Measurements from ENCODE around the gene CCDC102A.
A peak's percentile ranks its signal among the peaks of the same experiment; 100 is the strongest.
"Not testable (repeated sequence)": the region's sequence is repeated elsewhere in the genome, so short reads cannot be mapped to it uniquely, and the experiment has no call there.

Gene CCDC102A

DNA sequence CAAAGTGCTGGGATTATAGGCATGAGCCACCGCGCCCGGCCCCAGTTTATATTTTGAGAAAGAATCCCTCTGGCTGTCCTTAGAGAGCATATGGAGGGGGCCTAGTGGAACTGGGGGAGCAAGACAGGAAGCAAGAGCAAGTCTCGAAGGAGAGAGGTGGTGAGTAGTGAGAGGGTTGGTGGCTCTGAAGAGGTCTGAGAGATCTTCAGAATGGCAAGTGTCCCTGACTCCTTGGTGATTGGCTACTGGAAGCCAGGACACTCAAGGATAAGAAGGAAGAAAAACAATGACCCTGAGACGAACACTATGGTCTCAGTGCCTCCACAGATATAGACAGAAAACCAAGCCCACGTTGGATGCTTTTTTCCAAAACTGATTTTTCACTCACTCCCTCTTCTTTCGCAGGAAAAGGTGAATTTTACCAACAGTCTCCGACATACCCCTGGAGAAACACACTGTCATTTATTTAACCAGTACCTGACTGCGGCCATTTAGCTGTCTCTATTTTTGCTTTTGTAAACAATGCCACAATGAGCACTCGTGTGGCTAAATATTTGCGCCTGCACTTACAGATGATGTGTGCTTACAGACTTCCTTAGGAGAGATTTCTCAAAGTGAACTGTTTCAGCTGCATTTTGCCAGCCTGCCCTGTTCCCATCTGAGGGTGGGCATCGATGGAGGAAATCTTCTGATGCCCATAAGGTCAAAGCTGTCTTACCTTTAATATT is 34.2 kb downstream of the CCDC102A start:
- DNase-seq (ENCODE audit: low read depth in 4 of 4, low spot score in 1 of 4), result no peak

DNA sequence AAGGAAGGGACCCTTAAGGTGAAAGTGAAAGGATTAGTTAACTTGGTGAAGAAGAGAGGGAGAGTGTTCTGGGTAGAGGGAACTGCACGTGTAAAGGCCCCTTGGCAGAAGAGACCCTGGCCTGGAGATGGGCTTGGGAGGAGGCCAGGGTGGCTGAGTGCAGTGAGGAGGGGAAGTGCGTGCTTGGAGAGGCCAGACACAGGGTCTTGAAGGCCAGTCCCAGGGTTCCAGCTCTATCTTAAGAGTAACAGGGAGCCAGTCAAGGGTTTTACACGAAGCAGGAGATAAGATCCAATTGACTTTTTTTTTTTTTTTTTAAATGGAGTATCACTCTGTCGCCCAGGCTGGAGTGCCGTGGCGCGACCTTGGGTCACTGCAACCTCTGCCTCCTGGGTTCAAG is 34.9 kb downstream of the CCDC102A start:
- no peak for DNase-seq (ENCODE audit: low read depth in 4 of 4, low spot score in 1 of 4)

DNA sequence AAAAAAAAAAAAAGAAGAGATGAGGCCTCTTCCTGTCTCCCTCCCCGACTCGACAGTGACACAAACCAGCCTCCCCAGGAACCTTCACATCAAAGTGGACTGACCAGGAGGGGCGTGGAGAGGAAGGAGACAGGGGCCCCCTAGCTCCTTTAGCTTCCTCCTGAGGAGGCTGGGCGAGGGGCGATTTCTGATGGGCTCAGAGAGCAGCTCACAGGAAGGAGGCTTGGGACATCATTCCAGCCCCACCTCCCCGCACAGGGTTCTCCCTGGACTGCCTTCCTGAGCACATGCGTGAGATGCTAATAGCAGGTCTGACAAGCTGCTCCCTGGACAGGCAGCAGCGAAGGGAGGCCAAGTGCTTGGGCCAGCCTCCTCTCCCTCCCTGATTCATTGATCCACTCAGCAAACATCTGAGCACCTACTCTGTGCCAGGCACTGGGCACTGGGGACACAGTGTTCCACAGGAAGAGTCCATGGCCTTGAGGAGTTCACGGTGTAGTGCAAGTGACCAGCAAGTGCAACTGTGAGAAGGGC is 35.7 kb downstream of the CCDC102A start:
- DNase-seq (ENCODE audit: low read depth in 4 of 4, low spot score in 1 of 4), result no peak

DNA sequence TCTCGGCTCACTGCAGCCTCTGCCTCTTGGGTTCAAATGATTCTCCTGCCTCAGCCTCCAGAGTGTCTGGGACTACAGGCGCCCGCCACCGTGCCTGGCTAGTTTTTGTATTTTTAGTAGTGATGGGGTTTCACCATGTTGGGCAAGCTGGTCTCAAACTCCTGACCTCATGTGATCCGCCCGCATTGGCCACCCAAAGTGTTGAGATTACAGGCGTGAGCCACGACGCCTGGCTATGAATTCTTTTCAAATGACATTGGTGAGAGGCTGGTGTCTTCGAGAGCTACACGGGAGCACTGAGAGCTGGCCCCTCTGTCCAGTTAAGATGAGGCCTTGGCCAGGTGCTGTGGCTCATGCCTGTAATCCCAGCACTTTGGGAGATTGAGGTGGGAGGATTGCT is 36.4 kb downstream of the CCDC102A start:
- not testable (repeated sequence) for DNase-seq (ENCODE audit: low read depth in 4 of 4, low spot score in 1 of 4)

DNA sequence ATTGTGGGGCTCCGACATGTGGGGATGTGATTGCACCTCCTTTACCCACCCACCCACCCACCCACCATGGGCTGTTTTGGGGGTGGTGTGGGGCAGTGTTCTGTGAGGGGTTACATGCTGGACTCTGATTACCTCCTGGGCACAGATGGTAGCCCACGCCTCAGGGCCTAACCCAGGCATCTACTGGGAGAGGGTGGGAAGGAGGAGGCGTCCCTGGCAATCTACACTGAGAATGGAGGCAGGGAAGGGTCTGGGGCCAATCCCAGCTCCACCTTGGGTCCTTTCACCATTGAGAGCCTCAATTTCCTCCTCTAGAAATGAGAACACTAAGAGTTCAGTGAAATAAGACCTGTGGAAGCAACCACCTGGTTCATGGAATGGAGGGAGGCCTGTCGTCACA is 38.3 kb downstream of the CCDC102A start:
- no peak for DNase-seq (ENCODE audit: low read depth in 4 of 4, low spot score in 1 of 4)

DNA sequence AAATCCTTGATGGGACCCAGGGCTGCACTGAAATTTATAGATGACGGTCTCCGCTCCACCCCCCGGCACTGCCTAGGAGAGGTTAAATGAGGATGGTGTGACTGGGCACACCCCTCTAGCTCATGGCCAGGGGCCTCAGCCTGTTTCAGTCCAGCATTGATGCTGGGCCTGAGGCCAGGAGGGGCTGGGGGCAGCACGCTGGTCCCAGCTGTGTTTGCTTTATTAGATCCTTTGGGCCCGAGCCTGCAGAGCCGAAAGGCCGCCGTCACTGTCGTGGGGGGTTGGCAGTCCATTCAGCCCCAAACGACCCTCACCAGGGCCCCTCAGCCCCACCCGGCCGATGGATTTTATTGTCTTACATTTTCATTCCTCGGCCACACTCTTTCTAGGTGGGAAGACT is 39.2 kb downstream of the CCDC102A start:
- DNase-seq (ENCODE audit: low read depth in 4 of 4, low spot score in 1 of 4), result no peak

DNA sequence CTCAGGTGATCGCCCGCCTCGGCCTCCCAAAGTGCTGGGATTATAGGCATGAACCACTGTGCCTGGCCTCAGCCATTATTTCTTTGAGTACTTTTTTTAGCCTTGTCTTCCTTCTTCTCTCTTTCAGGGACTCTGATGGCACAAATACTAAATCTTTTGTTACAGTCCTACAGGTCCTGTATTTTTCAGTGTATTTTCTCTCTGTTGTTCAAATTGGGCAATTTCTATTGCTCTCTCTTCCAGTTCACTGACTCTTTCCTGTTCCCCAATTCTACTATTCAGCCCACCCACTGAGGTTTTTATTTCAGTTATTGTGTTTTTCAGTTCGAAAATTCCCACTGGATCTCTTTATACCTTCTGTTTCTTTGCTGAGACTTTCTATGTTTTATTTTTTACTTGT is 42.6 kb downstream of the CCDC102A start:
- DNase-seq (ENCODE audit: low read depth in 4 of 4, low spot score in 1 of 4), result no peak

DNA sequence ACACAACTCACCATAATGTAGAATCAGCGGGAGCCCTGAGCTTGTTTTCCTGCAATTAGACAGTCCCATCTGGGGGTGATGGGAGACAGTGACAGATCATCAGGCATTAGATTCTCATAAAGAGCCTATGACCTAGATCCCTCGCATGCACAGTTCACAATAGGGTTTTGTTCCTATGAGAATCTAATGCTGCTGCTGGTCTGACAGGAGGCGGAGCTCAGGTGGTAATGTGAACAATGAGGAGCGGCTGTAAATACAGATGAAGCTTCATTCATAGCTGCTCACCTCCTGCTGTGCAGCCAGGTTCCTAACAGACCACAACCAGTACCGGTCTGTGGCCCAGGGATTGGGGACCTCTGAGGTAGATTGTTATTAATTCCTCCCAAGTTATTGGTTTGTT is 47.1 kb downstream of the CCDC102A start:
- DNase-seq (ENCODE audit: low read depth in 4 of 4, low spot score in 1 of 4), result no peak

DNA sequence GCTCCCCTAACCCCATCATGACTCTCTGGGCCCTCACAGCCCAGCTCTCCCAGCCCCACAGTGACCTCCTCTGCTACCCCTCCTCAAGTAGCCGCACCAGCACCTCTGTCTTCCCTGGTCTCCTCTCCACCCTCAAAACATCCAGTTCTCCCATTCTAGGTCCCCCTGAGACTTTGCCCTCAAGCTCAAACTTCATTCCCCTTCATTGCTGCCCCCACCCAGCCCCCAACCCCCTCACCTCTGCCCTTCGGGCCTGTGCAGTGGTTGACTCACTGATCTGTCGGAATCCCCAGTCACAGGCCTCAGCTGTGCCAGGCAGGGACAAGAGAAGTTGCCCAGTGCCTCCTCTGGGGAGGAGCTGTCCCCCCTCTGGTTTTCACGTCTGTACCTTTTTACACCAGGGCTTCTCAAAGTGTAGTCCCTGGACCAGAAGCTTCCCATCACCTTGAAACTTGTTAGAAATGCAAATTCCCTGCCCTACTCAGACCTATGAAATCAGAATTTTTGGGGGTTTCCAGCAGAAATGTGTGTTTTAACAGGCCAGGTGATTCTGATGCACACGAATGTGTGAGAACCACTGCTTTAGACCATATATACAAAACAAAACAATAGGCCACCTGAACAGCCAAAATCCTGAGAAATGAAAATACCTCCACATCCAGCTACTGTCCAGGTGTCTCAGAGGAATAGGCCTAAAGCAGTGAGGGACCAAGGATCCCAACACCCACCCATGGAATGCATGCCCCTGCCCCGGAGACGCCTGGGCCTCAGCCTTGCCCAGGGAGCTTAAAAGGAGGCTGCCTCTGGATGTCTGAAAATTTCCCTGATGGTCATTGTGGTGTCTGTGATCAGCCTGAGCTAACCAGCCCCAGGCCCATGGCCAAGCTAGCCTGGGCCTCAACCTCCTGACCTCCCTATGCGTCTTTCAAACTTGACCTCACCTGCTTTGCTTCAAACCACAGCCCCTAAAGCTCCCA is 49.2 kb downstream of the CCDC102A start:
- DNase-seq (ENCODE audit: low read depth in 4 of 4, low spot score in 1 of 4), result no peak

DNA sequence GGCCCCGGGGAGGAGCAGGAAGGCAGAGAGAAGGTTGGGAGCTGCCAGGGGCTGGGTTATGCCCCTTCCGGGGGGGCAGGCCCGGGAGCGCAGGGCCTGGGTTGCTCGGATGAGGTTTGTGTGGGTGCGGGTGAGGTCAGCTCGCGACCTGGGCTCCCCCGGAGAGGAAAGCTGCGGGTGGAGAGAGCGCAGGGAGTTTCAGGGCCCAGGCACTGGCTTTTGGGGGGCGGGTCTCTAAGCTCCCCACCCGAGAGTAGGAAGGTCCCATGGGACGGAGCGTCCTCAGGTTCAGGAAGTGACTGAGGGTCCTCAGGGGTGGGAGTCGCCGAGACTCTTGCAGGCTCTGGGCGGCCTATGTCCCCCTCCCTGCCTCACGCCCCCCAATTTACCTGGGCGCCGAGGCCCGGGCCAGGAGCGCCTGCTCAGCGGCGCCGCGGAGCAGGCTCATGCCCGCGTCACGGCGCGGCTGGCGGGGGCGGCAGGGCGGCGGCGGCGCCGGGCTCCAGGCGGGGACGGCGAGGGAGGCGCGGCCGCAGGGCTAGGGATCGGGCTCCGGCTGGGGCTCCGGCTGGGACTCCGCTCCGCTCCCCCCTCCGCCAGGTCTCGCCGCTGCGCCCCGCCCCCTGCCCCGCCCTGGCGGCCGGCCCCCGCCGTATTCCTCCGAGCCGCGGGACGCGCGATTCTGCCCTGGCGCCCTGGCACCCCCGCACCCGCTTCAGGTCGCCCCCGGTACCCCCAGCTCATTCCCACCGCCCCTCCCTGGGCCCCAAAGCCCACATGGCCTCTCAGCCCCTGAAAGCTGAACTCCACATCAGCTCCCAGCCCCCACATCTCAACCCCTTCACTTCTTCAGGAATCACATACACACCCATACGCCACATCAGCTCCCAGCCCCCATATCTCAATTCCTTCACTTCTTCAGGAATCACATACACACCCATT is 50.2 kb downstream of the CCDC102A start, which contains the start of gene DOK4:
DOK4 (minus strand) TSS at position 578 of the 942 bp plus-strand sequence. CDS start 6,986 bp downstream, outside the sequence.
- peak; percentile 57 to 79 (median 74) for DNase-seq (ENCODE audit: low read depth in 4 of 4, low spot score in 1 of 4)

DNA sequence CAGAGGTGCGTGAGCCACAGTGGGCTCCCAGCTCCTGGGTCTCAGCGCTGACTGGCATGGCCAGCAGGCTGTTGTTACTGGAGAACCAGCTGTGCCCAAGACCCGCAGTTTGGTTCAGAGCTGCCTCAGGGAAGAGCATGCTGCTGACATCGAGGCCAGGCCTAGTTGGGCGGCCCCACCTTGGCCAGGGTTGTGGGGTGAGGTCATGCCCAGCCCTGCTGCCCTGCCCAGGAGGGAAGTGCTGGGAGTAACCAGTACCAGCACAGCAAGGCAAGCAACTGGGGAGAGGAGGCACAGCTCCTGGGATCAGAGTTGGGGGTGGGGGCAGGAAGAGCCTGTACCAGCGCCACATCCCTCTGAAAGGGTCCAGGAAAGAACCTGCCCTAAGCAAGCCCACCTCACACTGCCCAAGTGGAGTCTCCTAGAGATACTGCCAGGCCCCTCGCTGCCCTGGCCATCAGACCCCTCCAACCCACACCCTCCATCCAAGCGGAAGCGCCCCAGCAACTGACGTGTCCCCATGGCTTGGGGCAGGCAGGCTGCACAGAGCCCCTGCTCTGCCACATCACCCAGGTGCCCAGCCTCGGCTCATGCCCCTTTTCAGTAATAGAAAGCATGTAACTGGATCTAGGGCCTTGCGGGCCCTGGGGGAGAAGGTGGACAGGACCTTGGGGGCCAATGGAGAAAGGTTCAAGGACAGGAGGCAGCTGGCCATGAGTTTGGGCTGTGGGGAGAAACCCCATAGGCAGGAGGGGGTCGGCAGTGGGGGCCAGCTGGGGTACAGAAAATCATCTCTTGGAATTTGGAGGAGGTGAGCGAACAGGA is 51.1 kb downstream of the CCDC102A start:
- no peak for DNase-seq (ENCODE audit: low read depth in 4 of 4, low spot score in 1 of 4)

DNA sequence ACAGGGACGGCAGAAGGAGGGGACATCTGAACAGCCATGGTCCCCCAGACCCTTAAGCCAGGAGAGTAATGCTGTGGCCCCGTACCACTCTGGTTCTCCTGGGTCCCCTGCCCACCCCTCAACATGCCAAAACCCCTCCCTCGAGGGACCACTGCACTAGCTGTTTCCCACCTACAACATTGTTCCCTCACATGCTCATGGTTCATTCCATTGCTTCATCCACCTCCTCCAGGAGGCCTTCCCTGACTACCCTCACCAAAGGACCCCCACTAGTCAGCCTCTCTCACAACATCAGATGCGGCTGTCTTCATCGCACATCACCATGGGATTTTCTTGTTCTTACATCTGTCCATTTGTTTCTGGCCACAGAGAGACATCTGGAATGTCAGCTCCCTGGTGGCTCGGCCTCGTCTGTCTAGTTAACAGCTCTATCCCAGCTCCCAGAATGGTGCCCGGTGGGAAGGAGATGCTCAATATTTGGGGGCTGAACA is 51.8 kb downstream of the CCDC102A start:
- DNase-seq (ENCODE audit: low read depth in 4 of 4, low spot score in 1 of 4), result no peak

DNA sequence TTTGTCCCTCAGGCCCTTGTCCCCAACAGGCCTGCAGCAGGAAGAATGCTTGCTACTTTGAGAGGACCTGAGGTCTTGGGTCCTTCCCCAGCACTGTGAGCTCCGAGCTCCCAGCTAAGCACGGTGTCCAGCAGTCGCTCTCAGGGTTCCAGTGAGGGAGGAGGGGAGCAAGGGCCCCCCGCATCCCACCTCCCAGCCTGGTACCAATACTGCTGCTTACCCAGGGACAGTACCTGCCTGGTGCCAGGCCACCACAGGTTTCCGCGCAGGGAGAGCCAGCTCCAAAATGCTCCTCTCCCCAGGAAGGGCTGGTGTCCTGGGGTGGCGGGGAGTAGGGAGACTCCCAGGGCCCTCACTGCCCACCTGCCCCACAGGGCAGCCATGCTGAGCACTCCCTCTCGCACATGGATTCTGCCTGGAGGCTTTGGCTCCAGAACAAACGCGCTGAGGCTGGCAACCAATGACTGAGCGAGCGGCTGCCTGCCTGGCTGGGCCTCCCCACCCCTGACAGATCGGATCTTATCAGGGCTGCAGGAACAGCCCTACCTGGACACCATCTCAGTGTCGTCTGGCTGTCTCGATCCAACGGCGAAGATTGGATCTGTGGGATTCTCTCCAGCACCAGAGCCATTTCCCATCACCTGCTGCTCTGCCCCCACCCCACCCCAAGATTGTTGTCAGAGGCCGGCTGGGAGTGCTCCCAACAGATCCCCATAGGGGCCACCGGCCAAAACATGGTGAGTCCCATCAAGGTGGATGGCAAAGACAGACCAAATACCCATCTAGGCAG is 52.5 kb downstream of the CCDC102A start:
- DNase-seq (ENCODE audit: low read depth in 4 of 4, low spot score in 1 of 4), result no peak

DNA sequence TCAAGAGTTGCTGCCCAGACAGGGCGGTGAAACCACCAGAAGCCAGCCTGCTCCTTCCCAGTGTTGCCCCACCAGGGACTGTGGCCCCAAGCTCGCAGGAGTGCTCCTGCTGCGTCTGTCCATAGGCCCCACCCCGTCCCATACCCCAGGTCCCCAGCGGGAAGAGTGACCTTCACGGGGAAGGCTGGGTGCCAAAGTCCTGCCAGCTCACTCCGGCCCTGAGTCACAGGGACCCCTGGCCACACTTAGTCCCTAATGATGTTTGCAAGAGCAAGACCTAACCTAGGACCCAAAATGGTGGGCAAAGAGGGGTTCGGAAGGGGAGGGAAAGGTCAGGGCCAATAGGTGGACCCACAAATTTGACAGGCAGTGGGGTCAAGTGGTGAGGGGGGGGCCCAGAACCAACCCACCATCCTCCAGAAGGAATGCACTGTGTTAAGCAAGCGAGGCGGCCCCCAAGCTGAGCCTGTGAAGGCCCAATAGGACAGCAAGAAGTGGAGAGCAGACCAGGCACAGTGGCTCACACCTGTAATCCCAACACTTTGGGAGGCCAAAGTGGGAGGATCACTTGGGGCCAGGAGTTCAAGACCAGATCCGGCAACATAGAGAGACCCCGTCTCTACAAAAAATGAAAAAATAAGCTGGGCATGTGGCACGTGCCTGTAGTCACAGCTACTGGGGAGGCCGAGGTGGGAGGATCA is 53.4 kb downstream of the CCDC102A start:
- DNase-seq (ENCODE audit: low read depth in 4 of 4, low spot score in 1 of 4), result no peak

DNA sequence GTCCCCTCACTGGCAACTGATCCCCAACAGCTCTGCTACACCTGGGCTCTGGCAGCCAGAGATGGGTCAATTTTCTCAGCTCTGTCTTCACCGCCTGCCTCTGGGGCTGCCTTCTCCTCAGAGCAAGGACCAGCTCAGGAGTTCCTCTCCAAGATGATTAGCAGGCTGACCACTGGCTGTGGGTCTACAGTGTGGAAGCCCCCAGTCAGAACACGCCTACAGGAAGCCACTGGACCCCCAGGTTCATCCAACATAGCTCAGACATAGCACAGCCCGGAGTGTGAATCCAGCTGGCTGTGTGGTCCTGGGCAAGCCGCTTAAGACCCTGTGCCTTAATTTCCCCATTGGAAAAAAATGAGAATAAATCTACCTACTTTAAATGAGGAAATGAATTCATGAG is 55.0 kb downstream of the CCDC102A start:
- DNase-seq (ENCODE audit: low read depth in 4 of 4, low spot score in 1 of 4), result no peak

DNA sequence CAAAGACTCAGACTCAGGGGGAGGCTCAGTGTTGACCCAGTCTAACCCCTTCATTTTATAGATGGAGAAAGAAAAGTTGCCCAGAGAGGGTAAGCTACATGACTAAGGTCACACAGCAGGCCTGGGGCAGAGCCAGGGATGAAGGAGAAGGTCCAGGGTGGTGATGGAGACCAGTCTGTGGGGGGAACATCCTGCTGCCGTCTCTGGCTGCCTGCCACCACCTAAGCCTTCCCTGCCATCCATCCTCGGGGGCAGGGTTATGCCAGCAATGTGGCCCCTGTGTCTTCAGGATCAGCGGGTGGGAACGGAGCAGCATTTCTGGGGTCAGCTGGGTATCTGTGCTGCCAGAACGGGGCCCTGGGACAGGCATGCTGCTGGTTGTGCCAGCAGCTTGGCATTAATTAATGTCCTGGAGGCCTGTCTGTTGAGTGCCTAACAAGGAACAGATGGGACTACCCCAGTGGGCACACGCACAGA is 55.6 kb downstream of the CCDC102A start:
- no peak for DNase-seq (ENCODE audit: low read depth in 4 of 4, low spot score in 1 of 4)

DNA sequence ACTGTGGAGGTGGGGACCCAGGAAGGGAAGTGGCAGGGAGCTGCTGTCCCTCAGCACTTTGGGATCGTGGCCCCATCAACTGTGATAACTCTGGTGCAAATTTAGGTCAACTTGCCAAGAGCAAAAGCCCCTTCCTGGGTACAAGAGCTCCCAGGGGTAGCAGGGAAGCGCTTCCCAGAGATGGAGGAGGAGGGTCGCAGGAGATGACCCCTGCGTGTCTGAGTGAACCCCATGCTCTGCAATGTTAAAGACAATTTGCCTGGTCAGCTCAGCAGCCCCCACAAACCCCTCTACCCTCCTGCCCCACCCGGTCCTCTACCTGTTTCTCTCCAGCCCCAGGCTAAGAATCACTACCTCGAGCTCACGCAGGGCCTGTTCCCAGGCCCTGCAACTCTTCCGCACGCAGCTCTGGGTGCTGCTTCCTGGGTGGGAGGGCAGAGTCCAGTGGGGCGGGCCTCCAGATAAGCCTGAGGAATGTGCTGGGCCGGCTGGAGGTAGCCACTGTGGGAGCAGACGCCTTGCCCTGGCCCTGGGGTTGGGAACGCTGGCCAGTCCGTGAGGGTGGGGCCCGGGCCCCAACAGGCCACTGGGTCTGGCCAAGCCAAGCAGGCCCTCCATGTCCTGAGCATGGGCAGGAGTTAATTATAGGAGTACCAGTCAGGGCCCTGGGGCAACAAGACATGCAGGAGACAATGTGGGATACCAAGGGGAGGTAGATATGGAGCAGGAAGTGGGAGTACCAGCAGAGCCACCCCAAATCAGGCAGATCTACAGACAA is 56.2 kb downstream of the CCDC102A start:
- DNase-seq (ENCODE audit: low read depth in 4 of 4, low spot score in 1 of 4), result no peak
